NB4 (cell line): Measurements from ENCODE around the gene CAPN14.

Experiments used
- POLR2A ChIP-seq: IDR thresholded peaks from 2 replicates; pipeline ENCODE4 v1.6.1; 2011; ENCODE audit warnings: mild to moderate bottlenecking; ENCODE audit not compliant: insufficient read length; ENCODE audit errors: extremely low read depth
- TF ChIP-seq, protein P1 (sequence below): IDR thresholded peaks from one replicate; pipeline ENCODE4 v1.5.1; 2012; ENCODE audit warnings: low read depth, low read length
- TF ChIP-seq, protein P2 (sequence below): IDR thresholded peaks from 2 replicates; pipeline ENCODE4 v1.6.1; 2011; ENCODE audit warnings: low read depth, low read length

DNA sequence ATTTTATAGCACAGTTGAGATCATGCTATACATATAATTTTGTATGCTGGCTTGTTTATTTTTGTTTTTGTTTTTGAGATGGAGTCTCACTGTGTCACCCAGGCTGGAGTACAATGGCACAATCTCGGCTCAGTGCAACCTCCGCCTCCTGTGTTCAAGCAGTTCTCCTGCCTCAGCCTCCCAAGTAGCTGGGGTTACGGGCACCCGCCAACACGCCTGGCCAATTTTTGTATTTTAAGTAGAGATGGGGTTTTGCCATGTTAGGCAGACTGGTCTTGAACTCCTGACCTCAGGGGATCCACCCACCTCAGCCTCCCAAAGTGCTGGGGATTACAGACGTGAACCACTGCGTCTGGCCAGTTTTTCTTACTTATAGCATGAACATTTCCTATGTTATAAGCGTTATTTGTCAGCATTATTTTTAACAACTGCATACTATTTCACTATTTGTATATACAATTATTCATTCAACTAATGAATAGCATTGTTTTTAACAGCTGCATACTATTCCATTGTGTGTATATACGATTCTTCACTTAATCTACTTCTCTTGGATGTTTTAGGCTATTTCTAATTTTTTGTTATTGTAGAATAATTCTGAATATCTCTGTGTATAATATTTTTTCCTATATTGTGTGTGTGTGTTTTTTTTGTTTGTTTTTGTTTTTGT is 20.2 kb upstream of the CAPN14 start:
- TF ChIP-seq, protein P1, sequence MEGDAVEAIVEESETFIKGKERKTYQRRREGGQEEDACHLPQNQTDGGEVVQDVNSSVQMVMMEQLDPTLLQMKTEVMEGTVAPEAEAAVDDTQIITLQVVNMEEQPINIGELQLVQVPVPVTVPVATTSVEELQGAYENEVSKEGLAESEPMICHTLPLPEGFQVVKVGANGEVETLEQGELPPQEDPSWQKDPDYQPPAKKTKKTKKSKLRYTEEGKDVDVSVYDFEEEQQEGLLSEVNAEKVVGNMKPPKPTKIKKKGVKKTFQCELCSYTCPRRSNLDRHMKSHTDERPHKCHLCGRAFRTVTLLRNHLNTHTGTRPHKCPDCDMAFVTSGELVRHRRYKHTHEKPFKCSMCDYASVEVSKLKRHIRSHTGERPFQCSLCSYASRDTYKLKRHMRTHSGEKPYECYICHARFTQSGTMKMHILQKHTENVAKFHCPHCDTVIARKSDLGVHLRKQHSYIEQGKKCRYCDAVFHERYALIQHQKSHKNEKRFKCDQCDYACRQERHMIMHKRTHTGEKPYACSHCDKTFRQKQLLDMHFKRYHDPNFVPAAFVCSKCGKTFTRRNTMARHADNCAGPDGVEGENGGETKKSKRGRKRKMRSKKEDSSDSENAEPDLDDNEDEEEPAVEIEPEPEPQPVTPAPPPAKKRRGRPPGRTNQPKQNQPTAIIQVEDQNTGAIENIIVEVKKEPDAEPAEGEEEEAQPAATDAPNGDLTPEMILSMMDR, result no peak
- TF ChIP-seq, protein P2, sequence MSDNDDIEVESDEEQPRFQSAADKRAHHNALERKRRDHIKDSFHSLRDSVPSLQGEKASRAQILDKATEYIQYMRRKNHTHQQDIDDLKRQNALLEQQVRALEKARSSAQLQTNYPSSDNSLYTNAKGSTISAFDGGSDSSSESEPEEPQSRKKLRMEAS, result no peak
- no peak for TF ChIP-seq POLR2A
